GM12864 (cell line): ENCODE data around the gene DVL1.

Source experiments
- DNase-seq: peaks from one replicate; pipeline ENCODE4 v3.0.0-alpha.2; 2011; ENCODE audit warnings: low read depth
- H3K4me3 ChIP-seq: 2 replicates; pipeline ENCODE4 v1.5.1; 2011; ENCODE audit warnings: mild to moderate bottlenecking, low read depth, low read length, control low read depth
- TF ChIP-seq, protein P1 (sequence below): IDR thresholded peaks from 2 replicates; pipeline ENCODE4 v1.5.1; 2011; ENCODE audit warnings: low read depth, mild to moderate bottlenecking, moderate library complexity, low read length, control low read depth, inconsistent platforms; ENCODE audit errors: missing control alignments

The DVL1 gene

DNA sequence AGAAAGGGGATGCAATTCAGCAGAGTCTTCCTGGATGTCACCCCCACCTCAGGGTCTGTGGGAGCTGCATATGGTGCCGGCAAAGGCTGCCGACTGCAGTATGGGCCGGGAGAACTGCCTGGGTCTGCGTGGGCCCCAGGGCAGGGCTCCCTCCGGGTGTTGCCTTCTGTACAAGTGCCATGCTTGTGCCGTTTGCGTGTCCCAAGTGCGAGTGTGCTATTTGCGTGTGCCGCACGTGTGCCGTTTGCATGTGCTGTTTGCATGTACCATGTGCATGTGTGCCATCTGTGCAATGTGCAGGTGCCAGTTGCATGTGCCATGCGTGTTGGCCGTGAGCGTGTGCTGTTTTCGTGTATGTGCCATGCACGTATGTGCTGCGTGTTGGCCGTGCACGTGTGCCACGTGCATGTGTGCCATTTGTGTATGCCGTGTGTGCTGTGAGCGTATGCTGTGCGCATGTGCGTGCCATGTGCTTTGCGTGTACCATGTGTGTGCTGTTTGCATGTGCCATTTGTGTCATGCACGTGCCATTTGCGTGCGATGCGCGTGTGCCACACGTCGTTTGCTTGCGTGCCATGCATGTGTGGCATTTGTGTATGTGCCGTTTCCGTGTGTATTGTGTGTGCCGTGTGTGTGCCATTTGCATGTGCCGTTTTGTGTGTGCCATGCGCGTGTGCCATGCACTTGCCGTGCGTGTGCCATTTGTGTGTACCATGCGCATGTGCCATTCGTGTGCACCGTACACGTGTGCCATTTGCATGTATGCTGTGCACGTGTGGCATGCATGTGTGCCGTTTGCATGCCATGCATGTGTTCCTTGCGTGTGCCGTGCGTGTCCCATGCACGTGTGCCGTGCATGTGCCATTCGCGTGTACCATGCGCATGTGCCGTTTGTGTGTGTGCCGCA is 19.7 kb downstream of the DVL1 start:
- H3K4me3 ChIP-seq: no peak overlapping the region
- TF ChIP-seq, protein P1, sequence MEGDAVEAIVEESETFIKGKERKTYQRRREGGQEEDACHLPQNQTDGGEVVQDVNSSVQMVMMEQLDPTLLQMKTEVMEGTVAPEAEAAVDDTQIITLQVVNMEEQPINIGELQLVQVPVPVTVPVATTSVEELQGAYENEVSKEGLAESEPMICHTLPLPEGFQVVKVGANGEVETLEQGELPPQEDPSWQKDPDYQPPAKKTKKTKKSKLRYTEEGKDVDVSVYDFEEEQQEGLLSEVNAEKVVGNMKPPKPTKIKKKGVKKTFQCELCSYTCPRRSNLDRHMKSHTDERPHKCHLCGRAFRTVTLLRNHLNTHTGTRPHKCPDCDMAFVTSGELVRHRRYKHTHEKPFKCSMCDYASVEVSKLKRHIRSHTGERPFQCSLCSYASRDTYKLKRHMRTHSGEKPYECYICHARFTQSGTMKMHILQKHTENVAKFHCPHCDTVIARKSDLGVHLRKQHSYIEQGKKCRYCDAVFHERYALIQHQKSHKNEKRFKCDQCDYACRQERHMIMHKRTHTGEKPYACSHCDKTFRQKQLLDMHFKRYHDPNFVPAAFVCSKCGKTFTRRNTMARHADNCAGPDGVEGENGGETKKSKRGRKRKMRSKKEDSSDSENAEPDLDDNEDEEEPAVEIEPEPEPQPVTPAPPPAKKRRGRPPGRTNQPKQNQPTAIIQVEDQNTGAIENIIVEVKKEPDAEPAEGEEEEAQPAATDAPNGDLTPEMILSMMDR: no peak
- DNase-seq: no peak

DNA sequence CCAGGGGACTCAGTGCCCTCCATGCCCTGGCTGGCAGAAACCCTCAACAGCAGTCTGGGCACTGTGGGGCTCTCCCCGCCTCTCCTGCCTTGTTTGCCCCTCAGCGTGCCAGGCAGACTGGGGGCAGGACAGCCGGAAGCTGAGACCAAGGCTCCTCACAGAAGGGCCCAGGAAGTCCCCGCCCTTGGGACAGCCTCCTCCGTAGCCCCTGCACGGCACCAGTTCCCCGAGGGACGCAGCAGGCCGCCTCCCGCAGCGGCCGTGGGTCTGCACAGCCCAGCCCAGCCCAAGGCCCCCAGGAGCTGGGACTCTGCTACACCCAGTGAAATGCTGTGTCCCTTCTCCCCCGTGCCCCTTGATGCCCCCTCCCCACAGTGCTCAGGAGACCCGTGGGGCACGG is 21.0 kb downstream of the DVL1 start:
- H3K4me3 ChIP-seq: no peak overlapping the region
- TF ChIP-seq, protein P1: no peak
- DNase-seq: no peak

DNA sequence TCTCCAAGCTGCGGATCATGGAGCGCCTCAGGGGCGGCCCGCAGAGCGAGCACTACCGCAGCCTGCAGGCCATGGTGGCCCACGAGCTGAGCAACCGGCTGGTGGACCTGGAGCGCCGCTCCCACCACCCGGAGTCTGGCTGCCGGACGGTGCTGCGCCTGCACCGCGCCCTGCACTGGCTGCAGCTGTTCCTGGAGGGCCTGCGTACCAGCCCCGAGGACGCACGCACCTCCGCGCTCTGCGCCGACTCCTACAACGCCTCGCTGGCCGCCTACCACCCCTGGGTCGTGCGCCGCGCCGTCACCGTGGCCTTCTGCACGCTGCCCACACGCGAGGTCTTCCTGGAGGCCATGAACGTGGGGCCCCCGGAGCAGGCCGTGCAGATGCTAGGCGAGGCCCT is 21.9 kb downstream of the DVL1 start:
- DNase-seq: no peak
- TF ChIP-seq, protein P1: no peak

DNA sequence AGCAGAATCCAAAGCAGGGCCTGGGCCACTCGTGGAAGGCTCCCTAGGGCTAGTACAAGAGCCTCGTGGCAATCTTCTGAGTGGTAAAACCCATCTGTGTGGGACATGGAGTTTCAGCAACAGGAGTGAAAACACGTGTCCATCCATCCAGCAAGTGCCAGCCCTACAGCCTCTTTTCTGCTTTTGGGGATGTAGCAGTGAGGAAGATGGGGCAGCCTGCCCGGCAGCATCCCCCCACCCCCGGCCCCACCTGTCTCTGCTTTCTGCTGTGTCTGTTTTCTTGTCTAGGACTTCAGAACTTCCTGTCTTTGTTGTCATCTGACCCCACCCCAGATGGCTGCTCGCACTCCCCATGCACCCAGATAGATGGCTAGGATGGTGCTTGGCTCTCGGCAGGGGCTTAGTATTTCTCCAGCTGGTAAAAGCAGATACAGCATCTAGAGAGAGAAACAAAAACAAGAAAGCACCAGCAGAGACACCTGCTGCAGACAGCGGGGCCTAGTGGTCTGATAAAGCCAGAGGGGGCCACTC is 23.1 kb downstream of the DVL1 start:
- TF ChIP-seq, protein P1: no peak
- H3K4me3 ChIP-seq: peak overlapping the region; percentile 85
- no peak for DNase-seq

More for the DNA sequence above, 21.9 kb downstream of the DVL1 start:
- H3K4me3 ChIP-seq: no peak overlapping the region

DNA sequence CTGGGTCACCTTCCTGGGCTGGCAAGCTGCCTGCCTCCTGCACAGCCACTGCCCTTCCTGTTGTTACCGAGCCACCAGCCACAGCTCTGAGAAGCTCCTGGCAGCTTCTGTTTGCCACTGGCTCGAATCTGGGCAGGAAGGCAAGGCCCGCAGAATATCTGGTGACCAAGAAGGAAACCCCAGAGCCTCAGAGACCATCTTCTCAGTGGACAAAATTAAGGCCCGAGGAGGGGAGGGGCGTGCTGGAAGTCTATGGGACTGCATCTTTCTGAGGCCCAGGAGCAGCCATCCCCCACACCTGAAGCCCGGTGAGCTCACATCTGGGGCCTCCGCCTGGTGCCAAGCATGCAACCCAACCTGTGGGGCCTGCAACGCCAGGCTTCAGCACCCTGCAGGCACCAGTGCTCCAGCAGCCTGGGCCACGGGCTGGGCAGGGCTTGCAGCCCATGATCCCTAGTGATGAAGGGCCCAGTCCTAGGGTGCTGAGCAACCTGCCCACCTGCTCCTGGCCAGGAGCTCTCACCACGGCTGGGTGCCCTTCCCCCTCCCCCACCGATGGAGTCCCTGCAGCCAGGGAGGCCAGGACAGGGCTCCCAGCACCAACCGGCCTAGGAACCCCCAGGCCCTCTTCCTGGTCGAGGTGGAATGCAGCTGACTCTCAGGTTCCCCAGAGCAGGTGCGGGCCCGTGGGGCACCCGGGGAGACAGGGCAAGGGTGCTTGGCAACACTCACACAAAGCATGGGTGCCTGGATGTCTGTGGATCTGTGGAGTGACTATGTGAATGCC is 23.7 kb downstream of the DVL1 start:
- TF ChIP-seq, protein P1: no peak
- DNase-seq: no peak
- peak overlapping the region; percentile 85 for H3K4me3 ChIP-seq

DNA sequence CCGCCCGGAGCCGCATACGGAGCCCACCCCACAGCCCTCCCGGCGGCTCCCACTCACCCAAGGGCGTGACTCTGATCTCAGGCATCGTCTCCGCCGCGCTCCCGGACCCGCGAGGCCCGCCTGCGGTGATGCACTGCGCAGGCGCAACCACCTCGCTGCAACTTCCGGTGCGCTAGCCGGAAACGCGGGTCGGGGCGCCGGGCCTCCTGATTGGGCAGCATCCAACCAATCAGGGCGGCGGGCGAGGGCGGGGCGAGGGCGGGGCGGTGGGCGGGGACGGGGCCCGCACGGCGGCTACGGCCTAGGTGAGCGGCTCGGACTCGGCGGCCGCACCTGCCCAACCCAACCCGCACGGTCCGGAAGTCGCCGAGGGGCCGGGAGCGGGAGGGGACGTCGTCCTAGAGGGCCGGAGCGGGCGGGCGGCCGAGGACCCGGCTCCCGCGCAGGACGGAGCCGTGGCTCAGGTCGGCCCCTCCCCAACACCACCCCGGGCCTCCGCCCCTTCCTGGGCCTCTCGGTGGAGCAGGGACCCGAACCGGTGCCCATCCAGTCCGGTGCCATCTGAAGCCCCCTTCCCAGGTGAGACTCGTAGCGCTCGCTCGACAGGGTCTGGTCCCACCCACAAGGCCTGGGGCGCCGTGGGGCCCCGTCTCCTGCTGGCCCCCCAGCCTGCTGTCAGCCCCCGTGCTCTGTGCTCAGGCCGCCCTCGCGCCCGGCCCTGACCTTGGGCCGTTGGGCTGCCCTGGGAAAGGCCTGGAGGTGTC is 24.5 kb downstream of the DVL1 start, which contains the start of the genes CPTP and INTS11:
CPTP (plus strand) TSS at position 279 of the 764 bp plus-strand sequence. CDS start 2,109 bp downstream, outside the sequence.
INTS11 (minus strand) TSS at position 137 of the 764 bp plus-strand sequence; CDS start at position 85, 52 bp downstream.
- TF ChIP-seq, protein P1: no peak
- peak within 1 kb of the TSS; percentile 97 for H3K4me3 ChIP-seq
- peak; percentile 69 for DNase-seq
